IPS-15b (cell line): ENCODE measurements around the gene OR2F2.

ENCODE experiments used
- H3K27me3 ChIP-seq: one replicate; pipeline ENCODE4 v1.6.1; 2013; ENCODE audit warnings: low read length; ENCODE audit not compliant: control insufficient read depth, insufficient read depth
- H3K36me3 ChIP-seq: one replicate; pipeline ENCODE4 v1.6.1; 2013; ENCODE audit warnings: low read length; ENCODE audit not compliant: control insufficient read depth, insufficient read depth
- H3K4me1 ChIP-seq: one replicate; pipeline ENCODE4 v1.6.1; 2013; ENCODE audit warnings: mild to moderate bottlenecking, low read length; ENCODE audit not compliant: control insufficient read depth, insufficient read depth
- H3K4me3 ChIP-seq: one replicate; pipeline ENCODE4 v1.5.1; 2013; ENCODE audit warnings: low read depth, low read length
- H3K9ac ChIP-seq: one replicate; pipeline ENCODE4 v1.6.1; 2013; ENCODE audit warnings: low read depth, mild to moderate bottlenecking, low read length
- H3K9me3 ChIP-seq: one replicate; pipeline ENCODE4 v1.6.1; 2013; ENCODE audit warnings: mild to moderate bottlenecking, low read length; ENCODE audit not compliant: control insufficient read depth, insufficient read depth

Gene OR2F2

GRCh38 chr7:143901668-143902331 lies 33.2 kb upstream of the OR2F2 start, which contains the start of gene TCAF1:
Gene TCAF1 (minus strand): TSS chr7:143902176. CDS start chr7:143876608, 25,568 bp downstream.
- H3K27me3 ChIP-seq, result peaks cover 3% of the 10 kb centered on the region
- H3K36me3 ChIP-seq, result no peaks in the 10 kb centered on the region
- H3K9ac ChIP-seq, result peak within 1 kb of the TSS; percentile 87
- peaks cover 38% of the 10 kb centered on the region for H3K4me1 ChIP-seq
- H3K4me3 ChIP-seq, result peak within 1 kb of the TSS; percentile 93
- H3K9me3 ChIP-seq, result no peaks in the 10 kb centered on the region

GRCh38 chr7:143902332-143902899 lies 32.6 kb upstream of the OR2F2 start:
- Histone ChIP-seq H3K9me3 (no peaks in the 10 kb centered on the region), H3K9ac (peak overlapping the region; percentile 87), H3K4me3 (peak overlapping the region; percentile 13), H3K27me3 (peaks cover 3% of the 10 kb centered on the region), H3K4me1 (peaks cover 43% of the 10 kb centered on the region), H3K36me3 (no peaks in the 10 kb centered on the region)

- no peak overlapping the region for H3K9ac ChIP-seq
- no peaks in the 10 kb centered on the region for H3K36me3 ChIP-seq
- no peak overlapping the region for H3K4me3 ChIP-seq
These were observed 29.5 kb upstream of the OR2F2 start for GRCh38 chr7:143905509-143905908.

DNA sequence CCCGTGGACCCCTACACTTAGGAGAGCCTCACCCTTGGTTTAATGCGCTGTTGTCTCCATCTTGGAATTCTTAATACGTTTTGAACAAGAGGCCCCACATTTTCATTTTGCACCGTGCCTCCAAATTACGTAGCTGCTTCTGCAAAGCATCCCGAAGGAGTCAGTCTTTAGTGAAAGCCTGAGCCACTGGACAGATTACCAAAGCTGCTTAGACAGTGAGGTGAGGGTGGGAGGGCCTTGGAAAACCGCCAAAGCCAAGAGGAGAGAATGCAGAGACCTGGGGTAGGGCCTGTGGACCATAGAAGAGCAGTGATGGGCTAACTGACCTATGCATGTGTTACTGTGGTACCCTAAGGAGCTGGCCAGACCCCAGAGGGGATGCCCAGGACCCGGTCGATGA lies 28.9 kb upstream of the OR2F2 start:
- Histone ChIP-seq H3K36me3 (no peaks in the 10 kb centered on the region), H3K4me1 (peaks cover 28% of the 10 kb centered on the region), H3K9me3 (no peaks in the 10 kb centered on the region), H3K4me3 (no peak overlapping the region), H3K27me3 (peaks cover 3% of the 10 kb centered on the region), H3K9ac (no peak overlapping the region)

More at GRCh38 chr7:143905509-143905908, 29.5 kb upstream of the OR2F2 start:
- no peaks in the 10 kb centered on the region for H3K9me3 ChIP-seq
- peaks cover 32% of the 10 kb centered on the region for H3K4me1 ChIP-seq
- peaks cover 3% of the 10 kb centered on the region for H3K27me3 ChIP-seq

- H3K4me3 ChIP-seq, result no peak overlapping the region
- H3K36me3 ChIP-seq, result no peaks in the 10 kb centered on the region
- peaks cover 3% of the 10 kb centered on the region for H3K27me3 ChIP-seq
- no peaks in the 10 kb centered on the region for H3K9me3 ChIP-seq
- no peak overlapping the region for H3K9ac ChIP-seq
- H3K4me1 ChIP-seq, result peaks cover 28% of the 10 kb centered on the region
These were observed 28.1 kb upstream of the OR2F2 start for GRCh38 chr7:143906895-143907294.

DNA sequence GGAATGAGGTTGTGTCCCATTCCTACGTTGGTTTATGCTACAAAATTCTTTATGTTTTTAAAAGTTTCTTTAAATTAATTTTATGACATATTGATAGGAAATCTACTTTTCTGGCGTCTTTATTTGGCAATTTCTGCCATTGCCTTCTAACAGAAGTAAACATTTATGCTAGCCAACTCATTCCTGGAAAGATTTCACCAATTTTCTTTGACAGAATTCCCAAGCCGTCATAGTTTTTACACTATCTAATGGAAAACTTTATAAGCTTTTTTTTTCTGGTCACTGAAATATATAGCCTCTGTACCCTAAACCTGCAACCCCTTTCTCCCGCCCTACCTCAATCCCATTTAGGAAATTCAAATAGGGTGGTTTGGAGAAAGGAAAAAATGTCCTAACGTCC lies 26.9 kb upstream of the OR2F2 start:
- no peaks in the 10 kb centered on the region for H3K36me3 ChIP-seq
- no peak overlapping the region for H3K9ac ChIP-seq
- H3K27me3 ChIP-seq, result peaks cover 3% of the 10 kb centered on the region
- H3K9me3 ChIP-seq, result no peaks in the 10 kb centered on the region
- H3K4me3 ChIP-seq, result no peak overlapping the region
- peaks cover 28% of the 10 kb centered on the region for H3K4me1 ChIP-seq

GRCh38 chr7:143909863-143910262 lies 25.2 kb upstream of the OR2F2 start:
- no peak overlapping the region for H3K9ac ChIP-seq
- H3K9me3 ChIP-seq, result no peaks in the 10 kb centered on the region
- H3K4me1 ChIP-seq, result peaks cover 22% of the 10 kb centered on the region

GRCh38 chr7:143910473-143911248 lies 24.4 kb upstream of the OR2F2 start:
- Histone ChIP-seq H3K4me1 (peaks cover 16% of the 10 kb centered on the region), H3K36me3 (no peaks in the 10 kb centered on the region), H3K9me3 (no peaks in the 10 kb centered on the region), H3K9ac (no peak overlapping the region), H3K4me3 (no peak overlapping the region), H3K27me3 (no peaks in the 10 kb centered on the region)

More at GRCh38 chr7:143909863-143910262, 25.2 kb upstream of the OR2F2 start:
- H3K27me3 ChIP-seq, result no peaks in the 10 kb centered on the region
- no peaks in the 10 kb centered on the region for H3K36me3 ChIP-seq
- H3K4me3 ChIP-seq, result no peak overlapping the region

DNA sequence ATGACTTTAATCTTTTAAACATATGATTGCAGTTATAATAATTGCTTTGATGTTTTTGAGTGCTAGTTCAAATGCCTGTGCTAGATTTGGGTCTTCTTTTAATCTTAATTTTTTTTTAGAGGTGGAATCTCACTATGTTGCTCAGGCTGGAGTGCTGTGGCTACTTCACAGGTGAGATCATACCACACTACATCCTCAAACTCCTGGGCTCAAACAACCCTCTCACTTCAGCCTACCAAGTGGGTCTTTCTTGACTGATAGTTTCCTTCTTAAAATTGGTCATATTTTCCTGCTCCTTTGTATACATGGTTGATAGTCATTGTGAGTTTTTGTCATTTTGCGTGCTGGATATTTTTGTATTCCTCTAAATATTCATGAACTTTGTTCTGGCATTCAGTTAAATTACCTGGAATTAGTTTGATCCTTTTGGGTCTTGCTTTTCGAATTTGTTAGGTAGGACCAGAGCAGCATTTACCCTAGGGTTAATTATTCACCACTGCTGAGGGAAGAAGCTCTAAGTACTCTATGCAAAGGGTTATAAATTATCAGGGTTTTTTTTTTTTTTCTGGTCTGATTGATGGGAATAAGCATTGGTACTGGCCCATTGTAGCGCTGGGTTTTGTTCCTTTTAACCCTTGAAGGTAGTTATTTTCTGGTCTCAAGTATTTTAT lies 21.0 kb upstream of the OR2F2 start:
- Histone ChIP-seq H3K4me1 (no peaks in the 10 kb centered on the region), H3K27me3 (no peaks in the 10 kb centered on the region), H3K9me3 (no peaks in the 10 kb centered on the region), H3K36me3 (no peaks in the 10 kb centered on the region), H3K9ac (no peak overlapping the region), H3K4me3 (no peak overlapping the region)

DNA sequence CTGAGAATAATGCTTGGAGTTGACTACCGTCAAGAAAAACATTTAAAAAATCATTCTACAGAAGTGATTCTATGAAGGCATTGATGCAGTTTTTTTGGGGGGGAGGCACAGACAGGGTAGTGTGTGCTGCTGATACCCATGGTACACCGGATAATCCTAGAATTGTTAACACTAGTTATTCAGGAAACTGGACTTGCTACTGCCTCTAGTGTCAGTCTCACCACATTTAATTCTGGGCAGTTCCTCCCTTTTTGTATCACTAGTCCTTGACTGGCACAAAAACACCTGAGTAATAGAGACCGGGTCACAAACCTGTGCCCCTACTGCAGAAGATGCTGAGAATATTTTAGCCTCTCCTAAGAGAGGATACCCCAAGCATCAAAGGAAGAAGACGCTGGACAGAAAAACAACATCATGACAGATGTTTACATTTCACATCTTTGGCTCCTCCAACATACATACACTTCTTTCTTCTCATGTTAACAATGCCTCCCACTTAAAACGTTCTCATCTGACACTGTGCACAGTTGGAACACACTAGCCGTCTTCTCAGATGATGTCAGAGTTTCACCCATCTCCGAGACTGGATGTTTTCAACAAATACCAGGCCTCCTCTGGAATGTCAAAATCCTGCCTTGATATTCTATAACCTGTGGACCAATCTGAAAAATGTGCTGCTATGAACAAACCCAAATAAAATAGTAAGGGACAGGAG lies 19.9 kb upstream of the OR2F2 start:
- no peaks in the 10 kb centered on the region for H3K36me3 ChIP-seq
- H3K9ac ChIP-seq, result no peak overlapping the region
- no peaks in the 10 kb centered on the region for H3K27me3 ChIP-seq
- no peak overlapping the region for H3K4me3 ChIP-seq
- H3K4me1 ChIP-seq, result no peaks in the 10 kb centered on the region
- H3K9me3 ChIP-seq, result no peaks in the 10 kb centered on the region

- no peaks in the 10 kb centered on the region for H3K36me3 ChIP-seq
- no peaks in the 10 kb centered on the region for H3K9me3 ChIP-seq
- no peaks in the 10 kb centered on the region for H3K27me3 ChIP-seq
- no peaks in the 10 kb centered on the region for H3K4me1 ChIP-seq
- no peak overlapping the region for H3K9ac ChIP-seq
- H3K4me3 ChIP-seq, result no peak overlapping the region
These were observed 10.2 kb upstream of the OR2F2 start for GRCh38 chr7:143924851-143925250.
